ENCODE results near the gene LHFPL6. TPM values are rescaled to one million over a fixed set of nuclear protein-coding genes. Genes with fewer than 3 reads are reported as not detected.

LHFPL6 gene
- total RNA-seq, 2 donors from 2014 or later = 99.0 to 115 TPM

- no peaks in the 10 kb centered on the region for H3K9me3 ChIP-seq
- DNase-seq (ENCODE audit: low spot score) (no peak), ATAC-seq (ENCODE audit: insufficient number of reproducible peaks, low FRiP score, low read depth) (no peak)
- no peaks in the 10 kb centered on the region for H3K27me3 ChIP-seq (replicated peaks; ENCODE audit: insufficient read depth)
- no peak overlapping the region for H3K4me3 ChIP-seq
- no peaks in the 10 kb centered on the region for H3K36me3 ChIP-seq
- TF ChIP-seq CTCF (IDR thresholded peaks at IDR 0.05) = no peak
- peaks cover 10 to 30% of the 10 kb centered on the region in 2 donors for H3K4me1 ChIP-seq (ENCODE audit: control insufficient read depth in 1 of 2, low read depth in 2 of 2)
- H3K27ac ChIP-seq = no peak overlapping the region
Measured at GRCh38 chr13:39318161-39318560, 284.8 kb downstream of the LHFPL6 start.

GRCh38 chr13:39317291-39317690 is 285.7 kb downstream of the LHFPL6 start:
- Histone ChIP-seq H3K9me3 (no peaks in the 10 kb centered on the region), H3K27me3 (replicated peaks; ENCODE audit: insufficient read depth) (no peaks in the 10 kb centered on the region), H3K27ac (no peak overlapping the region), H3K36me3 (no peaks in the 10 kb centered on the region), H3K4me1 (ENCODE audit: control insufficient read depth in 1 of 2, low read depth in 2 of 2) (peaks cover 10 to 28% of the 10 kb centered on the region in 2 donors), H3K4me3 (no peak overlapping the region)
- TF ChIP-seq CTCF (IDR thresholded peaks at IDR 0.05) = no peak
- ATAC-seq (ENCODE audit: insufficient number of reproducible peaks, low FRiP score, low read depth) = peak; percentile 47
- no peak for DNase-seq (ENCODE audit: low spot score)

GRCh38 chr13:39315796-39316195 is 287.2 kb downstream of the LHFPL6 start:
- no peaks in the 10 kb centered on the region for H3K9me3 ChIP-seq
- no peak for DNase-seq (ENCODE audit: low spot score)
- H3K4me1 ChIP-seq (ENCODE audit: control insufficient read depth in 1 of 2, low read depth in 2 of 2) = peaks cover 15 to 35% of the 10 kb centered on the region in 2 donors
- H3K36me3 ChIP-seq = no peaks in the 10 kb centered on the region
- H3K27me3 ChIP-seq (replicated peaks; ENCODE audit: insufficient read depth) = no peaks in the 10 kb centered on the region
- TF ChIP-seq CTCF (IDR thresholded peaks at IDR 0.05) = no peak
- no peak overlapping the region for H3K4me3 ChIP-seq
- no peak overlapping the region for H3K27ac ChIP-seq
- no peak for ATAC-seq (ENCODE audit: insufficient number of reproducible peaks, low FRiP score, low read depth)

GRCh38 chr13:39313721-39314120 is 289.3 kb downstream of the LHFPL6 start:
- no peaks in the 10 kb centered on the region for H3K27me3 ChIP-seq (replicated peaks; ENCODE audit: insufficient read depth)
- H3K4me1 ChIP-seq (ENCODE audit: control insufficient read depth in 1 of 2, low read depth in 2 of 2) = peaks cover 20 to 46% of the 10 kb centered on the region in 2 donors
- DNase-seq (ENCODE audit: low spot score) (no peak), ATAC-seq (ENCODE audit: insufficient number of reproducible peaks, low FRiP score, low read depth) (no peak)
- no peak overlapping the region for H3K4me3 ChIP-seq
- TF ChIP-seq CTCF (IDR thresholded peaks at IDR 0.05) = no peak
- H3K9me3 ChIP-seq = no peaks in the 10 kb centered on the region
- no peaks in the 10 kb centered on the region for H3K36me3 ChIP-seq
- H3K27ac ChIP-seq = no peak overlapping the region

- no peak for DNase-seq (ENCODE audit: low spot score)
Measured at GRCh38 chr13:39312596-39312995, 290.4 kb downstream of the LHFPL6 start.

More at GRCh38 chr13:39312596-39312995, 290.4 kb downstream of the LHFPL6 start:
- no peak for ATAC-seq (ENCODE audit: insufficient number of reproducible peaks, low FRiP score, low read depth)
- Histone ChIP-seq H3K4me1 (ENCODE audit: control insufficient read depth in 1 of 2, low read depth in 2 of 2) (peaks cover 20 to 48% of the 10 kb centered on the region in 2 donors), H3K36me3 (no peaks in the 10 kb centered on the region), H3K9me3 (no peaks in the 10 kb centered on the region), H3K4me3 (no peak overlapping the region), H3K27ac (no peak overlapping the region), H3K27me3 (replicated peaks; ENCODE audit: insufficient read depth) (no peaks in the 10 kb centered on the region)
- no peak for TF ChIP-seq CTCF (IDR thresholded peaks at IDR 0.05)
